HepG2 (cell line): ENCODE results near the gene SVOPL.

ENCODE experiments used
- EP300 ChIP-seq, 3 experiments: sonication (generic) in 1 of 3; formaldehyde crosslinking in 1 of 3; IDR thresholded peaks; 2 replicates each; pipeline versions ENCODE4 v1.5.1 to v1.6.1; 2011 to 2020; ENCODE audit warnings: low read depth in 2 of 3, low read length in 2 of 3, borderline replicate concordance in 1 of 3, improper control_type of control experiment in 1 of 3, mild to moderate bottlenecking in 1 of 3, missing genetic modification reagents in 1 of 3, moderate library complexity in 1 of 3
- KAT7 ChIP-seq: IDR thresholded peaks from 2 replicates; pipeline ENCODE4 v1.6.1; 2018; ENCODE audit warnings: borderline replicate concordance, missing compliant biosample characterization
- KDM1A ChIP-seq: IDR thresholded peaks from 2 replicates; pipeline ENCODE4 v1.6.1; 2016; ENCODE audit warnings: missing compliant biosample characterization
- KDM2A ChIP-seq: sonication (generic); formaldehyde crosslinking; IDR thresholded peaks from 2 replicates; pipeline ENCODE4 v1.4.0; 2020; ENCODE audit warnings: low read depth, missing genetic modification reagents, borderline replicate concordance
- POLR2A ChIP-seq, 2 experiments: IDR thresholded peaks; 2 replicates each; pipeline ENCODE4 v1.6.1; 2011; ENCODE audit warnings: low read depth in 2 of 2, low read length in 2 of 2, mild to moderate bottlenecking in 1 of 2, moderate library complexity in 1 of 2; ENCODE audit not compliant: insufficient read depth in 1 of 2
- SETDB1 ChIP-seq: sonication (generic); formaldehyde crosslinking; IDR thresholded peaks from 2 replicates; pipeline ENCODE4 v1.5.1; 2020; ENCODE audit warnings: missing genetic modification reagents, mild to moderate bottlenecking, borderline replicate concordance
- SRF ChIP-seq: IDR thresholded peaks from 2 replicates; pipeline ENCODE4 v1.6.1; 2011; ENCODE audit warnings: mild to moderate bottlenecking, low read depth, low read length, moderate library complexity
- ZBTB21 ChIP-seq: sonication (generic); formaldehyde crosslinking; IDR thresholded peaks from 2 replicates; pipeline ENCODE4 v1.4.0; 2020; ENCODE audit warnings: missing genetic modification reagents
- ZNF746 ChIP-seq: sonication (generic); formaldehyde crosslinking; IDR thresholded peaks from 2 replicates; pipeline ENCODE4 v1.8.0; 2022; ENCODE audit warnings: mild to moderate bottlenecking, missing genetic modification reagents
- TF ChIP-seq, protein P1 (sequence below): sonication (generic); formaldehyde crosslinking; IDR thresholded peaks from 2 replicates; pipeline ENCODE4 v1.4.0; 2020; ENCODE audit warnings: mild to moderate bottlenecking, missing genetic modification reagents
- TF ChIP-seq, protein P2 (sequence below): sonication (generic); formaldehyde crosslinking; IDR thresholded peaks from 2 replicates; pipeline ENCODE4 v1.5.0; 2020; ENCODE audit warnings: mild to moderate bottlenecking, missing genetic modification reagents, moderate library complexity
- TF ChIP-seq, protein P3 (sequence below): IDR thresholded peaks from 2 replicates; pipeline ENCODE4 v1.6.1; 2016; ENCODE audit warnings: mild to moderate bottlenecking

DNA sequence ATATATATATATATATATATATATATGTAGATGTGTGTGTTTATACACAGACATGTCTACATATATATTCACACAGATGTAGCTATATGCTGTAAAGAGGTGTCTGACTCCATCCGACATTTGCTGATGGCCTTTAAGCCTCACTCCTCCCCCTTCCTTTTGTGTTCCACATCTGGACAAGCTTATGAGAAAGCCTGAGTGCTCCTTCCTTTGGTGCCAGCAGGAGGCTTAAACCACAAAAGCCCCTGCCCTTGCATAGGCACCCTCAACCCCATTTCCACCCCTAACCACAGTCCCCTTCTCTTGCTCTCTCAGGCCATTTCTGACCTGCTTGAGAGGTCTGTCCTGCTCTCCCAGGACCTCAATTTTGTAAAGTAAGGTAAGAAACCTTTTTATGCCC lies 98.7 kb downstream of the SVOPL start:
- TF ChIP-seq ZBTB21 (CRISPR knock-in tag) (no peak), ZNF746 (CRISPR knock-in tag) (no peak), SRF (no peak), EP300 (IDR thresholded peaks at IDR 0.05; ENCODE audit: low read depth in 2 of 2, low read length in 2 of 2) (no peak), EP300 (CRISPR knock-in tag; IDR thresholded peaks at IDR 0.05; ENCODE audit: borderline replicate concordance) (no peak), SETDB1 (CRISPR knock-in tag) (no peak), KDM2A (no peak), KDM1A (CRISPR knock-in tag) (no peak), KAT7 (CRISPR knock-in tag) (no peak), POLR2A (IDR thresholded peaks at IDR 0.05; ENCODE audit: insufficient read depth in 1 of 2, low read depth in 2 of 2, low read length in 2 of 2) (no peak)
- TF ChIP-seq, protein P1, sequence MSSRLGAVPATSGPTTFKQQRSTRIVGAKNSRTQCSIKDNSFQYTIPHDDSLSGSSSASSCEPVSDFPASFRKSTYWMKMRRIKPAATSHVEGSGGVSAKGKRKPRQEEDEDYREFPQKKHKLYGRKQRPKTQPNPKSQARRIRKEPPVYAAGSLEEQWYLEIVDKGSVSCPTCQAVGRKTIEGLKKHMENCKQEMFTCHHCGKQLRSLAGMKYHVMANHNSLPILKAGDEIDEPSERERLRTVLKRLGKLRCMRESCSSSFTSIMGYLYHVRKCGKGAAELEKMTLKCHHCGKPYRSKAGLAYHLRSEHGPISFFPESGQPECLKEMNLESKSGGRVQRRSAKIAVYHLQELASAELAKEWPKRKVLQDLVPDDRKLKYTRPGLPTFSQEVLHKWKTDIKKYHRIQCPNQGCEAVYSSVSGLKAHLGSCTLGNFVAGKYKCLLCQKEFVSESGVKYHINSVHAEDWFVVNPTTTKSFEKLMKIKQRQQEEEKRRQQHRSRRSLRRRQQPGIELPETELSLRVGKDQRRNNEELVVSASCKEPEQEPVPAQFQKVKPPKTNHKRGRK (CRISPR knock-in tag): no peak
- TF ChIP-seq, protein P2, sequence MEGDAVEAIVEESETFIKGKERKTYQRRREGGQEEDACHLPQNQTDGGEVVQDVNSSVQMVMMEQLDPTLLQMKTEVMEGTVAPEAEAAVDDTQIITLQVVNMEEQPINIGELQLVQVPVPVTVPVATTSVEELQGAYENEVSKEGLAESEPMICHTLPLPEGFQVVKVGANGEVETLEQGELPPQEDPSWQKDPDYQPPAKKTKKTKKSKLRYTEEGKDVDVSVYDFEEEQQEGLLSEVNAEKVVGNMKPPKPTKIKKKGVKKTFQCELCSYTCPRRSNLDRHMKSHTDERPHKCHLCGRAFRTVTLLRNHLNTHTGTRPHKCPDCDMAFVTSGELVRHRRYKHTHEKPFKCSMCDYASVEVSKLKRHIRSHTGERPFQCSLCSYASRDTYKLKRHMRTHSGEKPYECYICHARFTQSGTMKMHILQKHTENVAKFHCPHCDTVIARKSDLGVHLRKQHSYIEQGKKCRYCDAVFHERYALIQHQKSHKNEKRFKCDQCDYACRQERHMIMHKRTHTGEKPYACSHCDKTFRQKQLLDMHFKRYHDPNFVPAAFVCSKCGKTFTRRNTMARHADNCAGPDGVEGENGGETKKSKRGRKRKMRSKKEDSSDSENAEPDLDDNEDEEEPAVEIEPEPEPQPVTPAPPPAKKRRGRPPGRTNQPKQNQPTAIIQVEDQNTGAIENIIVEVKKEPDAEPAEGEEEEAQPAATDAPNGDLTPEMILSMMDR: no peak
- TF ChIP-seq, protein P3, sequence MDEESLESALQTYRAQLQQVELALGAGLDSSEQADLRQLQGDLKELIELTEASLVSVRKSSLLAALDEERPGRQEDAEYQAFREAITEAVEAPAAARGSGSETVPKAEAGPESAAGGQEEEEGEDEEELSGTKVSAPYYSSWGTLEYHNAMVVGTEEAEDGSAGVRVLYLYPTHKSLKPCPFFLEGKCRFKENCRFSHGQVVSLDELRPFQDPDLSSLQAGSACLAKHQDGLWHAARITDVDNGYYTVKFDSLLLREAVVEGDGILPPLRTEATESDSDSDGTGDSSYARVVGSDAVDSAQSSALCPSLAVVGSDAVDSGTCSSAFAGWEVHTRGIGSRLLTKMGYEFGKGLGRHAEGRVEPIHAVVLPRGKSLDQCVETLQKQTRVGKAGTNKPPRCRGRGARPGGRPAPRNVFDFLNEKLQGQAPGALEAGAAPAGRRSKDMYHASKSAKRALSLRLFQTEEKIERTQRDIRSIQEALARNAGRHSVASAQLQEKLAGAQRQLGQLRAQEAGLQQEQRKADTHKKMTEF (CRISPR knock-in tag): no peak
